Activated CD8-positive, alpha-beta memory T cell treated with anti-CD3 and anti-CD28 coated beads, Interleukin-2, amount 50 U/mL, for 4 hours (primary cell): Measurements from ENCODE around the gene MYL12A.

Source experiments
- DNase-seq: peaks from one replicate; pipeline ENCODE4 v3.0.0-alpha.2; 2020

Gene MYL12A

GRCh38 chr18:3225588-3225987 lies 22.0 kb upstream of the MYL12A start:
- no peak for DNase-seq

- no peak for DNase-seq
These were observed 21.6 kb upstream of the MYL12A start for GRCh38 chr18:3226048-3226447.

GRCh38 chr18:3230401-3231334 lies 16.9 kb upstream of the MYL12A start:
- no peak for DNase-seq

GRCh38 chr18:3233004-3233403 lies 14.6 kb upstream of the MYL12A start:
- DNase-seq, result no peak

- DNase-seq, result no peak
These were observed 14.0 kb upstream of the MYL12A start for GRCh38 chr18:3233433-3234168.

- no peak for DNase-seq
These were observed 13.1 kb upstream of the MYL12A start for GRCh38 chr18:3234457-3234856.

GRCh38 chr18:3235846-3236245 lies 11.8 kb upstream of the MYL12A start:
- DNase-seq, result no peak

GRCh38 chr18:3236470-3236869 lies 11.1 kb upstream of the MYL12A start:
- DNase-seq, result no peak

- no peak for DNase-seq
These were observed 8.9 kb upstream of the MYL12A start for GRCh38 chr18:3238742-3239141.

- DNase-seq, result no peak
These were observed 2.4 kb upstream of the MYL12A start for GRCh38 chr18:3245185-3245564.

- DNase-seq, result peak; percentile 73
These were observed 1.6 kb upstream of the MYL12A start for GRCh38 chr18:3245853-3246634.

GRCh38 chr18:3246635-3247239 lies 864 bp upstream of the MYL12A start:
- no peak for DNase-seq

GRCh38 chr18:3248062-3248657 lies 559 bp downstream of the MYL12A start:
- DNase-seq, result no peak

- DNase-seq, result no peak
These were observed 1.2 kb downstream of the MYL12A start for GRCh38 chr18:3248658-3249359.

GRCh38 chr18:3250237-3251107 lies 2.9 kb downstream of the MYL12A start:
- no peak for DNase-seq

- no peak for DNase-seq
These were observed 3.8 kb downstream of the MYL12A start for GRCh38 chr18:3251249-3251962.

- DNase-seq, result no peak
These were observed 4.3 kb downstream of the MYL12A start for GRCh38 chr18:3251963-3252277.

GRCh38 chr18:3252843-3253242 lies 5.2 kb downstream of the MYL12A start:
- DNase-seq, result no peak

- DNase-seq, result no peak
These were observed 7.1 kb downstream of the MYL12A start for GRCh38 chr18:3254725-3255124.

GRCh38 chr18:3255611-3256165 lies 8.1 kb downstream of the MYL12A start:
- DNase-seq, result no peak
